GM19468 (cell line): ENCODE measurements around the gene MEAF6.

Experiments used
- ATAC-seq: cut with Tn5 transposase; IDR thresholded peaks from one replicate; pipeline ENCODE4 v1.9.1; 2021; ENCODE audit warnings: mild to moderate bottlenecking, moderate library complexity, moderate number of reproducible peaks; ENCODE audit not compliant: unreplicated experiment; ENCODE audit errors: extremely low read depth

MEAF6 gene

GRCh38 chr1:37474697-37475379 is 39.7 kb downstream of the MEAF6 start:
- no peak for ATAC-seq

DNA sequence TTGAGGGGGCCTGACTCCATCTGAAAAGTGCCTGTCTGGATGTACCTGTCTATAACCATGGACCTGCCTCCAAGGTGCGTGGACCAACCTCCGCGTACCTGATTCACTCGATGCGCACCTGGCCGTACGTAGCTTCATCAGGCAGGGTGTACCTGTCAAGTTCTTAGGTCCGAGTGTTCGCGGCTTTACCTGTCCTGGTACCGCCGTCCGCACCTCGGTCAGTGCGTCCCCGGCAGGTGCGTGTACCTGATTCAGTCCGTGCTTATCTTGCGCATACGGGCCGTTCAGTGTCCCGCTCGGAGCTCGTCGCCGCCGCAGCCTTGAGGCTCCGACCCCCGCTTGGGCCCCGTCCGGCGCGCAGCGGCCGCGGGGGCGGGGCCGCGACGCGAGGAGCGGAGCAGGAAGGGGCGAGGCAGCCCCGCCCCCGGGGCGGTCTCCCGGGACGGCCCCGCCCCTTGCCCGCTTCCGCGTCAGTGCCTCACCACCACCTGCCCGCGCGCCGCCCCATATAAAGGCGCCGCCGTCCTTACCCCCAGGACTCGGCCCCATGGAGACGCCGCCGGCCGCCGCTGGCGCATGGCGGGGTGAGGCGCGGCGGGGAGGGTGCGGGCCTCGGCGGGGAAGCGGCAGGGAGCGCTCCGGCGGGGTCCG is 40.4 kb downstream of the MEAF6 start, which contains the start of gene ZC3H12A:
ZC3H12A (plus strand) TSS at position 535 of the 651 bp plus-strand sequence. CDS start 917 bp downstream, outside the sequence.
- ATAC-seq: no peak

GRCh38 chr1:37473431-37474045 is 41.0 kb downstream of the MEAF6 start:
- no peak for ATAC-seq

- ATAC-seq: no peak
These were observed 41.6 kb downstream of the MEAF6 start for GRCh38 chr1:37472994-37473393.

- ATAC-seq: no peak
These were observed 42.3 kb downstream of the MEAF6 start for GRCh38 chr1:37472281-37472680.

GRCh38 chr1:37471345-37472231 is 43.0 kb downstream of the MEAF6 start:
- no peak for ATAC-seq

GRCh38 chr1:37469386-37469785 is 45.2 kb downstream of the MEAF6 start:
- no peak for ATAC-seq

DNA sequence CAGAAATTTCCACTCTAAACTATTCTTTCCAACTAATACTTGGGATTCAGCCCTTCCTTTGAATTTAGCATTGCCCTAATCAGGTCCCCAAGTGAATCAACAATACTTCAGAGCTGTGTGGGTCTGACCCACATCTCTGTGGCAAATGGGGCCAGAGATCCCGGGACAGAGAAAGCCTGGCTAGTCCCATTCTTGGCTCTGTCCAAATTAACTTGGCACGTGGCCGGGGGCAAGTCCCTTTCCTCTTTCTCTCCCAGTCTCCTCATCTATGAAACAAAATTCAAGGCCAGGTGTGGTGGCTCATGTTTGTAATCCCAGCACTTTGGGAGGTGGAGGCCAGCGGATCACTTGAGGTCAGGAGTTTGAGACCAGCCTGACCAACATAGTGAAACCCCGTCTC is 46.5 kb downstream of the MEAF6 start:
- ATAC-seq: no peak

DNA sequence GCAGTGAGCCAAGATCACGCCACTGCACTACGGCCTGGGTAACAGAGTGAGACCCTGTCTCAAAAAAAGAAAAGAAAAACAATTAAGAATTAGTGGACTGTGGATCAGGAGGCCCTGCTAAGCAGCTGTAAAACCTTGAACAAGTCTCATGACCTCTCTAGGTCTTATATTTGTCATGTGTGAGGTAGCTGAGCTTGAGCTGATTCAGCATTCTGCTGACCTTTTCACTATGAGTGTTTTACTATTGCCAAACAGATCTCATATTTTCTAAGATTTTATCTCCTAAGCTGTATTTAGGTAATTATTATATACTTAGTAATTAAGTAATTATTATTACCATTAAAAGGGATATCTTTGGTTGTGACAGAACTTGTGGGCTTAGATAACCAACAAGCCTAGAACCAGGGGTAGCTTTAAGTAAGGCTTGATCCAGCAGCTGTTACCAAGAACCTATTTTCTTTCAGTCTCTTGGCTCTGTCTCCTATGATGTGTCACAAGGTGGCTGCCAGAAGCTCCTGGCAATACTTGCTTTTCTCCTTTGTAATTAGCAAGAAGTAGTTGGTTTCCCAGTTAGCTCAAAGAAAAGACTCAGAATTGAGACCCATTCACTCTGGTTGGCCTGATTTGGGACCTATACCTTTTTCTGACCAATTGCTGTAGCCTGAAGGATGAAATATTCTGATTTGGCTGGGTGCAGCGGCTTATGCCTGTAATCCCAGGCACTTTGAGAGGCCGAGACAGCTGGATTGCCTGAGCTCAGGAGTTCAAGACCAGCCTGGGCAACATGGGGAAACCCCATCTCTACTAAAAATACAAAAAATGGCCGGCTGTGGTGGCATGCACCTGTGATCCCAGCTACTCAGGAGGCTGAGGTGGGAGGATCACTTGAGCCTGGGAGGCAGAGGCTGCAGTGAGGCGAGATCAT is 48.7 kb downstream of the MEAF6 start:
- no peak for ATAC-seq

DNA sequence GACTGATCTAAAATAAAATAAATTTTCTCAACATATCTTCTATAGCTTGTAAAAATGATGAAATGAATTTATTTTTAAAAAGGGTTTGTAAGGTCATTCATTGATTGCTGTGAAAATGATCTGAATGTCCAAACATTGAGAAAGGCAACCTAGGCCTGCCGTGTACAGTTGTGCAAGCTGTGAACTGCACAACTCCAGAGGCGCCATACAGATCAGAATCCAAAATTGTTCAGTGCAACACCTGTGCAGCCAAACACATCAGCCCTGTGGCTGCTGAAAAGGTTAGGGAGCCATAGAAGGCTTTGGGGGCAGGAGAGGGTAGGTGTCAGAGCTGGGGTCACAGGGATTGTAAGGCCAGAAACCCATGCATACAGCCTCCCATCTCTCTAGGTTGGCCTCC is 50.1 kb downstream of the MEAF6 start:
- no peak for ATAC-seq

- ATAC-seq: no peak
These were observed 52.7 kb downstream of the MEAF6 start for GRCh38 chr1:37461698-37462436.

DNA sequence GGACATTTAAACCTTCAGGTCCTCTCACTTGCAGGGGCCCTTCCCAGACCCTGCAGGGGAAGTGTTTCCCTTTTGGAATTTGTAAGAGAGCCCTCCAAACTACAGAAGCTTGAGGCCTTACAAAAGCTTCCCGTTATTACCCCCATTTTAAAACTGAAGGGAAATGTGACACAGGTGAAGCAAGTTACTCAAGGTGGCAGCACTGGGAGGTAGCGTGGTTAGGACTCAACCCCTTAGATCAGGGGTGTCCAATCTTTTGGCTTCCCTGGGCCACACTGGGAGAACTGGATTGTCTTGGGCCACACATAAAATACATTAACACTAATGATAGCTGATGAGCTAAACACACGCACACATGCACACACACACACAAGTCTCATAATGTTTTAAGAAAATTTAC is 56.0 kb downstream of the MEAF6 start:
- ATAC-seq: no peak

DNA sequence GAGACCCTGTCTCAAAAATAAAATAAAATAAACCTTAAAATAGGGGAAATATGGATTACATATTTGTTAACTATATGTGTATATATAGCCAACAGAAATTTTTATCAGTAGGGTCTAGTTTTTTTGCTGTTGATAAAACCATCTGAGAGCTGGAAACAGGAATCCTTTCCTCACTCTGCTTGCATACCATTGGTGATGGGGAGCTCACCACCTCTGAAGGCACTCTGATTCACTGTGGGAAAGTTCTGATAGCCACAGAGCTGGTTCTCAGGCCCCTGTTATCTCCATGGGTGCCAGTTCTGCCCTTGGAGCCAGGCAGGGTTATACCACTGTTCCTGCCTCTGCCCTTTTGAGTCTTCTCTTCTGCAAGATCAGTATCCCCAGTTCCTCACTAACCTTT is 58.0 kb downstream of the MEAF6 start:
- no peak for ATAC-seq

- no peak for ATAC-seq
These were observed 59.0 kb downstream of the MEAF6 start for GRCh38 chr1:37455516-37455915.

DNA sequence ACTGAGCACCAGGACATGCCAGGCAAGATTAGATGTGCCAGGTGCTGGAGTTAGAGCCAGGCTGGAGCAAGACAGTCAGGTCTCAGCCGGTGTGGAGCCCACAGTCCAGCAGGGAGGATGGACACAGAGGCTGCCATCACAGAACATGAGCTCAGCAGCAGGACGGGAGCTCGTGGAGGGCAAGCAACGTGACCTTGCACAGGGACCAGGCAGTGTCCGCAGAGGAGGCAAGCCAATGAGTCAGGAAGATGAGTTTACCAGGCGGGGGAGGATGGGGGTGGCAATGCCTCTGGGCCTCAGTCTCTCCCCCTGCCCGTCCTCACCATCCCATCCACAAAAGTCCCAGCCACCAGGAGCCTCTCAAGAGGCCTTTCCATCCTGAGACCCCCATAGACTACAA is 60.9 kb downstream of the MEAF6 start:
- ATAC-seq: no peak

DNA sequence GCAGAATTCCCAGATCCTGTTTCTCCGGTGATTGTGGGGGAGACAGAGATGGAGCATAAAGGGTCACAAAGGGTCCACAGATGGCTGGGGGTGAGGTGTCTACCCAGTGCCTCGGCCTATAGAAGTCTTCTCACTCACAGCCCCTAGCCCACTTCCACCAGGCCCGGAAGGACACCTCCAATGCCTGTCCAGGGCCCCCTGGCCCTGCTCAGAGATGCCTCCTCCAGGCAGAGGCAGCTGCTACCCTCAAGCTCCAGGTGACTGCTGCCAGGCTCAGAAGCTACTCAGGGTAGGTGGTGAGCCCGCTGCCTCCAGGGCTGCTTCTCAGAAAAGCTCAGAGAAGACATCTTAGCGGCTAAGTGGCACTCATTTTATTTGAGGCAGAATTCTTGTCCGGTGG is 62.1 kb downstream of the MEAF6 start:
- no peak for ATAC-seq

DNA sequence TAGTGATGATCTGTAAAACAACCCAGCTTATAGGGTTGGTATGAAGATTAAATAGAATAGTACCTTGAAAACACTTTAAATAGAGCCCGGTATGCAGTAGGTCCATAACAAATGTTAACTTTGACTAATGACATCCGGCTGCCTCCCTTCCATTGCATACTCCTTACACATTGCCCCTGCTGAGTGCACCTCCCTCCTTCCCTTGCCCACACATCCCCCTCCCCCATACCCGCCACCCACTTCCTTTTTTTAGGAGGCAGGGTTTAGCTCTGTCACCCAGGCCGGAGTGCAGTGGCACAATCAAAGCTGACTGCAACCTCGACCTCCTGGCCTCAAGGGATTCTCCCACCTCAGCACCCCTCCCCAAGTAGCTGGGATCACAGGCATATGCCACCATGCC is 64.6 kb downstream of the MEAF6 start:
- ATAC-seq: no peak

DNA sequence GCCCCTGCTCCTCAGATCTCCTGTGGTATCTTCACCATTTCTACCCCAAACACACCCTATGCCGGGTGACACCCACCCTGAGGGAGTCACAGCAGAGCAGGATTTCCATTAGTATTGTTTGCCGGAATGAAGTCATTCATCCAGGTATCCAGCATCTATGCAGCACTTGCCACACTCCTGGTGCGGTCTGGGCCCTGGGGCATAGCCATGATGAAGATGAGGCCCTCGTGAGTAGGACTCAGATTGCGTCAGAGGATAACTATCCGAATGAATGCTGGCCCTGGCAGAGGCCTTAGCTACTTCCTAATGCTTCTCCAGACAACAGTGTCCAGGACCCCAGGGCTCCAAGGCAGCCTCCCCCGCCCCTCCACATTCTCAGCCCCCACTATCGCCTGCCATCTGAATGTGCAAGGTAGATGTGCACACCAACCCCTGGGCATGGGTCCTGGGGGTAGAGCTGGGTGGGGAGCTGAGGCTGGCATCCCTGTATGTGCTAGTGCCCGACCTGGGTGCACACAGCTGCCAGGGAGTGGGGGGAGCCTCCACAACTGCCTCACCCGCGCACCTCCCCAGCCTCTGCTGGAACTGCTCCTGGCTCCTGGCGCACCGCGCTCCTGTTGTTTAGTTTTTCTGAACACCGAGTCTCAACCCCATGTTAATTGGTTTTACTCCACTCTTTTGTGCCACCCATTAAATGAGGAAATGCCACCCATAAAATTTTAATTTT is 65.7 kb downstream of the MEAF6 start:
- no peak for ATAC-seq
